GM12891 (cell line): ENCODE results near the gene ZIM2.

Experiments used
- DNase-seq: peaks from one replicate; pipeline ENCODE4 v3.0.0; 2011; ENCODE audit warnings: low spot score; ENCODE audit not compliant: insufficient read length
- FAIRE-seq: peaks from 2 replicates; lab custom pipeline; 2011; peaks lifted over from hg19 to GRCh38; lab: Jason Lieb, UNC
- PAX5 ChIP-seq: IDR thresholded peaks from 2 replicates; pipeline ENCODE4 v1.6.1; 2011; ENCODE audit warnings: low read length, moderate library complexity, mild to moderate bottlenecking; ENCODE audit not compliant: insufficient read depth, severe bottlenecking
- POLR2A ChIP-seq: IDR thresholded peaks from 2 replicates; pipeline ENCODE4 v1.6.1; 2011; ENCODE audit warnings: low read depth, low read length, control low read depth
- POLR2AphosphoS5 ChIP-seq: IDR thresholded peaks from 2 replicates; pipeline ENCODE4 v1.6.1; 2011; ENCODE audit warnings: low read depth, low read length, control low read depth
- POU2F2 ChIP-seq: IDR thresholded peaks from 2 replicates; pipeline ENCODE4 v1.6.1; 2011; ENCODE audit warnings: low read depth, mild to moderate bottlenecking, control low read depth, low read length, moderate library complexity
- SPI1 ChIP-seq: IDR thresholded peaks from 2 replicates; pipeline ENCODE4 v1.6.1; 2011; ENCODE audit warnings: low read depth, low read length, control low read depth
- TAF1 ChIP-seq: IDR thresholded peaks from 2 replicates; pipeline ENCODE4 v1.6.1; 2011; ENCODE audit warnings: low read depth, low read length, control low read depth

Gene ZIM2

DNA sequence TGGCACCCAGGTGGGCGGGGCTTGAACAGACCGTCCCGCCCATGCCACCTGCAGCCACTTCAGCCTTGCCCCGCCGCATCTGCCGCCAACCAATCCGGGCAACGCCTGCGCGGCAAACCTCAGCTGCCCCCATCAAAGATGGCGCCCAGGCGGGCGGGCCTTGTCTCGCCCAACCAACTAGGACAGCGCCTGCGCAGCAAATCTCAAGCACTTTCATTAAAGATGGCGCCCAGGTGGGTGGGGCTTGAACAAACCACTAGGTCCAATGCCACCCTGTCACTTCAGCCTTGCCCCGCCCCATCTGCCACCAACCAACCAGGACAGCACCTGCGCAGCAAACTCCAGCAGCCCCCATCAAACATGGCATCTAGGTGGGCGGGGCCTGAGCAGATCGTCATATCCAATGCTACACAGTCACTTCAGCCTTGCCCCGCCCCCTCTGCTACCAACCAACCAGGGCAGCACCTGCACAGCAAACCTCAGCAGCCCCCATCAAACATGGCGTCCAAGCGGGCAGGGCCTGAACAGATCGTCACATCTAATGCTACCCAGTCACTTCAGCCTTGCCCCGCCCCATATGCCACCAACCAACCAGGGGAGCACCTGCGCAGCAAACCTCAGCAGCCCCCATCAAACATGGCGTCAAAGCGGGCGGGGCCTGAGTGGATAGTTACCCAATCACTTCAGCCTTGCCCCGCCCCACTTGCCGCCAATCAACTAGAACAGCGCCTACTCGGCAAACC is 1.4 kb downstream of the ZIM2 start:
- FAIRE-seq, result no peak
- no peak for TF ChIP-seq PAX5
- TF ChIP-seq SPI1, result no peak
- no peak for TF ChIP-seq POLR2A
- no peak for TF ChIP-seq POLR2AphosphoS5
- no peak for TF ChIP-seq TAF1
- no peak for TF ChIP-seq POU2F2
- DNase-seq, result no peak

DNA sequence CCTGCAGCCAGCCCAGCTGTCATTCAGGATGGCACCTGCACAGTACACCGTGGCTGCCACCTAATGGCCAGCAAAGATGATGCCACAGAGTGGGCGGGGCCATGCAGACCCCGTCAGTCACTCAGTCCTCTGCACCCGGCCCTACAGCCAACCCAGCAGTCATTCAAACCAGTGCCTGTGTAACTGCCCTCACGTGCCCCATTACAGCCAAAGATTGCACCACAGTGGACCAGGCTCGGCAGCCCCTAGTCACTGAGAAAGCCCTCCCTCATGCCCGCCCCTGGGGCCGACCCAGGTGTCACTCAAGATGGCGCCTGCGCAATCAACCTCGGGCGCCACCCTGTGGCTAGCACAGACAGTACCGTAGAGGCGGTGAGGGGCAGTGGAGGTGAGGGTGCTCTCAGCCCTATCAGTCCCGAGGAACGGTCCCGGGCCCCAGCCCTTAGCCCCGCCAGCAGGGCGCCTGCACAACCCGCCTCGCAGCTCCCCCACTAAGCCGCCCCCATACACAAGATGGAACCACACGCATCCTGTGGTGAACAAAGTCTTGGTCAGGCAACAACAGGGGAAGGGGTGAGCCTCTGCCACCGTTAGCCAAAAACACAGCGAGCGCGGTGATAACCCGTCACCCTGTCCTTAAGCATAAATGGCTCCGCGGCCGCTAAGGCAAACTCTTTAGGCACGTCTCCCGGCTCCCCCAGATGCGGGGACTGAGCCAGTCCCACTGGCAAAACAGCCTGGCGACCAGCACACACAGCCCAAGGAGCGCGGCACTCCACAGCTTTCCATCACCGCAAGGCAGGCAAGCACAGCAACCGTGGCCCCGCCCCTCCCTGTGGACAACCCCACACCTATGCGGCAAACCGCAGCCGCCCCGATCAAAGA is 2.3 kb downstream of the ZIM2 start:
- DNase-seq (no peak), FAIRE-seq (no peak)
- TF ChIP-seq POLR2A (no peak), POLR2AphosphoS5 (no peak), SPI1 (no peak), POU2F2 (no peak), TAF1 (no peak), PAX5 (no peak)

DNA sequence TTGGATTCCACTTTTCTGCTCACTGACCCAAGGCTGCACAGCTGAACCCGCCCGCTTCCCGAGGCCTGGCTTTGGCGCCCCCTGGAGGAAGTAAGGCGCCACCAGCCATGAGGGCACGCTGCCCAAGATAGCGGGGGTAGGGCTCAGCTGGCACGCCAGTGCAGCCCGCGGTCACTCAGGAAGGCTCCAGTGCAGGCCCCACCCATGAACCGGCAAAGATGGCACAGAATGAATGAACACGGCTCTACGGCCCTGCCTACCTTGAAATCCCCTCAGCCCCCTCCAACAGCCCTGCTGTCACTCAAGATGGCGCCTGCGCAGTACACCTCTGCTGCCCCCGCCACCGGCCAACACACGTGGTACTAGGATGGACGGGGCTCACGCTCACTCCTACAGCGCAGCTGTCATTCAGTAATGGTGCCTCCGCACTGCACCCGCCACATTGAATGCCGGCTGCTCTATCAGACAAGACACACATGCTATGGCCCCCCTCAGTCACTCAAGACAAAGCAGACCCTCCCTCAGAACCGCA is 3.0 kb downstream of the ZIM2 start:
- TF ChIP-seq POLR2A, result no peak
- TF ChIP-seq TAF1, result no peak
- TF ChIP-seq PAX5, result no peak
- TF ChIP-seq POLR2AphosphoS5, result no peak
- TF ChIP-seq SPI1, result no peak
- TF ChIP-seq POU2F2, result no peak
- DNase-seq, result no peak
- no peak for FAIRE-seq

DNA sequence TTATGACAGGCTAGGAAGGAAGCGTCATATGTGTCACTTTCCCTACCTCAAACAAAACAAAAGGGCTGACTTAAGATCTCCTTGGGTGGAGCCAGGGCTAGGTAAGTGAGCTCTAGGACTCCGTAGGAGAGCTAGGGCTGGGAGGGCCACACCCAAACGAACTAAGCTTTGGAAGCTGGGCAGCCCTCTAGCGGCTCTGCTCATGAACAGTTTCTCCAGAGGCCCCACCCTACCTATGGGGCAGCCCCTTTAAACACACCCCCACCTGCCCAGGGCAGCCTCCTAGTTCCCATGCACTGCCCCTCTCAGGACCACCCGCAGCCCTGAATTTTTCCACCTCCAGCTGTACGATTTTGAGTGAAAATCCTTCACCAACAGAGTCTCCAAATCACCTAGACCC is 3.5 kb downstream of the ZIM2 start:
- FAIRE-seq (no peak), DNase-seq (no peak)

DNA sequence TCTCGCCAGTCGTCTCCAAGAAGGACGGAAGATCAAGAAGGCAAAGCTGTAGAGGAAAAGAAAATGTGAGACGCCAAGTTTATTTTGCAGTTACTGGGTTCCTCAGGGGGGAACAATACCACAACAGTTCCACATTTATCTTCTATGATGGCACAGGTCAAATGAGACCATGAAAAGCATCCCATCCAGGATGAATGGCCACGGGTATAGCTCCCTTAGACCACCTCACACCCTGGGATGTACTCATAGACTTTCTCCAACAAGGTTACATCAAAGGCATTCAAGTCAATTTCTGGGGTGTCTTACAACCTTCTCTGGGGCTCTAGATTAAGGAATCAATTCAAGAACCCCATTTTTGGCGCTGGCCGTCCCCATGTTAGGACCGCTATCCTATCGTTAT is 4.5 kb downstream of the ZIM2 start:
- DNase-seq (no peak), FAIRE-seq (no peak)
- TF ChIP-seq TAF1 (no peak), PAX5 (no peak), SPI1 (no peak), POU2F2 (no peak), POLR2A (no peak), POLR2AphosphoS5 (no peak)

More for the DNA sequence above, 3.5 kb downstream of the ZIM2 start:
- TF ChIP-seq PAX5 (no peak), TAF1 (no peak), POLR2AphosphoS5 (no peak), POU2F2 (no peak), POLR2A (no peak)

DNA sequence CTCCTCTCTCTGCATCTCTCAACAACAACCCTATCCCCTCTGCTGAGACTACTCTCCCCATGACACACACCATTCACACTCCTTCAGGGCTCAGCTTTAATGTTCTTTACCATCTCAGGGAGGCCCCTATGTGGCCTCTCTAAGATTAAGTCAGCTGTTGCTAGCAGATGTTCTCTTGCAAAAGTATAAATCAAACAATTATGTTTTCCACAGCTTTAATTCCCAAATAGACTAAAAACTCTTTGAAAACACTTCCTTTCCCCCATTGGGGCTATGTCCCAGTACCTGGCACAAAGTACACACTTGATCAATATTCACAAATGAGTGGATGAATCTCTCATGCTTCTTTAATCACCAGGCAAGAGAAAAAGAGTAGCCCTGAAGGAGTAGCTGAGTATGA is 5.1 kb downstream of the ZIM2 start:
- no peak for DNase-seq
- FAIRE-seq, result no peak
- TF ChIP-seq PAX5 (no peak), POU2F2 (no peak)

DNA sequence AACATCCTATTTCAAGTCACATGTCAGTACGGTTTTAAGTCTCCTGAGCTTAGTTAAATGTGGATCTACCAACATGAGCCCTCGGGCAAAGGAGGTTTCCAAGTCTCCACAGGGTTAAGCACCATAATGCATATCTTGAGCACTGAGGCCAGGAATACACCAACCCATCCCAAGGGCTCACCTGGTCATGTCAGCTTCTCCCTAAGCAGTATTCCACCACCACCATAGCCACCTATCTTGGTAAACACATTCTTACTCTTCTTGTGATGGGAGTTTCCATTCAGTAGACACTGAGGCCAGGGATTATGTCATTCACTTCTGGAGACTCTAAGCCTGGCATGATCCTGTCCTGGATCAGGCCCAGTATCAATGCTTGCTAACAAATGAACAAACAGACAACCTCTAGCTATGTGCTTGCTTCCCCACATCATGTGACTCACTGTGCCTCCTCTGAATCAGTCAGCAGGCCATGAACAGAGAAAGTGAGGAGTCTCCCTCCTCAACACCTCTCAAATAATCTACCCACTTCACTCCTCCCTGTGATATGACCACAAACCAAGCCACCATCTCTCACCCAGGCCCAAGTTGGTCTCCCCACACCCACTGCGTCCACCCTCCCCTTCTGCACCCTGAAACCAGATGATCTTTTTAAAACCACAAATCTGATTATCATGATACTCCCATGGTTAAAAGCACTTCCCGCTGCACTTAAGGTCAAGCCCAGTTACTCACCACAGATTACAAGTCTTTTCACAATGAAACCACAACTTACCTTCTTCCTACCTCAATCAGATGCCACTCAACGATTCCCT is 5.8 kb downstream of the ZIM2 start:
- no peak for FAIRE-seq
- no peak for TF ChIP-seq POU2F2
- TF ChIP-seq TAF1, result no peak
- TF ChIP-seq POLR2A, result no peak
- TF ChIP-seq POLR2AphosphoS5, result no peak
- TF ChIP-seq SPI1, result no peak
- no peak for TF ChIP-seq PAX5
- no peak for DNase-seq

DNA sequence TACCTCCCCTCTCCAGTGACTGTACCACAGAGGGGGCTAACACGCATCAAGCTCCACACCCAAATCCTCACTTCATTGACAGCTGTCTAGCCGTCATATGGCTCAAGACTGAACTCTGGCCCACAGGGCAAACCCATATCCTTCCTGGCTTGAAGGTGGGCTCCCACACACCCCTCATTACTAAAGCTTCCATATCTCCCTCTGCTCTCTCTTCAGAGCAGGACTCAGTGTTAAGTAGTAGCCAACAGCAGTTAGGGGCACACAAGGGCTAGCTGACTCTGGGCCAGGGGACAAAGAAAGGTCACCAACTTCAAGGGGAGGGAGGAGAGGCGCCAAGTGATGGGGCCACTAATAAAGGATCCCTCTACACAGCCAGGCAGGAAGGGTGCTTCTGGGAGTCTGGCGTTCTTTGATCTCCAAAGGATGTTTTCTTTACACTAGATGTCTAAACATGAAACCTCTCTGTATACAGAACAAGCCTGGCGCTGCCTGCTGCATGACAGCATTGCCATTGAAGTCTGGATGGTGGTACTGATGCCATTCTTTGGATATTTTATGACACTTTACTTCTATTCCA is 8.1 kb downstream of the ZIM2 start:
- DNase-seq, result no peak
- no peak for TF ChIP-seq POU2F2
- no peak for TF ChIP-seq TAF1
- TF ChIP-seq POLR2AphosphoS5, result no peak
- TF ChIP-seq POLR2A, result no peak
- no peak for TF ChIP-seq PAX5
- TF ChIP-seq SPI1, result no peak
- FAIRE-seq, result no peak

DNA sequence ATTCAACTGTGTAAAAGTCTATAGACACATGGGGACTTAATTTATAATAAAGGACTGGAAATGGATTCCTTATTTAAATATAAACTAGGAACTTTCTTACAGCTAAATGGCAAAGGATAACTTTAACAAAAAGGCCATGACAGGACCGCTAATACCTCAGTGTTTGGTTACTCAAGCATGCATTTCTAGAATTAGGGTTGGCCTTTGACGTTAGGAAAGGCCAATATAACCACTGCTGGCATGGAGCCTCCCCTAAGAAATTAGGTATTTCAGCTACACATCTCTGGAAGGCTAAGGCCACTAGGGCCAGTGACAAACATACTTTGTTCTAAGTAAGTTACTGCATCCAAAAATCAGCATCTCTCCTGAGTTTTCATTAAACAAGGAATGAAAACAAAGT is 9.3 kb downstream of the ZIM2 start:
- no peak for DNase-seq
- FAIRE-seq, result no peak
- TF ChIP-seq POU2F2 (no peak), POLR2A (no peak), SPI1 (no peak), POLR2AphosphoS5 (no peak), PAX5 (no peak), TAF1 (no peak)
